Common myeloid progenitor, CD34-positive (primary cell): ENCODE measurements around the gene ARL14EP.

Source experiments
- CTCF ChIA-PET: fragments of 350-600 bp; sonication (Branson Sonifier 250); formaldehyde crosslinking; loops from one replicate; lab custom pipeline; 2021; ENCODE audit warnings: antibody characterized with exemption; lab: Charles Lee
- POLR2A ChIA-PET: fragments of 350-600 bp; sonication (Branson Sonifier 250); formaldehyde crosslinking; loops from one replicate; lab custom pipeline; 2021; ENCODE audit warnings: antibody characterized with exemption; lab: Charles Lee
- DNase-seq, 3 donors: peaks; one replicate each; pipeline versions ENCODE4 v3.0.0 to v3.0.0-alpha.2; 2013
- H3K27ac ChIP-seq, 2 experiments: 1 replicate in 1 of 2; 2 replicates in 1 of 2; pipeline ENCODE4 v1.7.0; 2013; ENCODE audit warnings: inconsistent platforms in 2 of 2, low read length in 2 of 2, mild to moderate bottlenecking in 2 of 2, low read depth in 1 of 2, moderate library complexity in 1 of 2; ENCODE audit not compliant: severe bottlenecking in 2 of 2, insufficient read depth in 1 of 2, poor library complexity in 1 of 2
- H3K27me3 ChIP-seq, 5 experiments: replicated peaks in 2 of 5; 1 replicate in 3 of 5; 2 replicates in 2 of 5; pipeline versions ENCODE4 v1.6.1 to v1.7.0; 2013; ENCODE audit warnings: low read length in 4 of 5, mild to moderate bottlenecking in 2 of 5, moderate library complexity in 2 of 5, inconsistent platforms in 1 of 5; ENCODE audit not compliant: insufficient read depth in 5 of 5, control insufficient read depth in 4 of 5
- H3K36me3 ChIP-seq, 4 experiments: 1 replicate in 2 of 4; 2 replicates in 2 of 4; pipeline versions ENCODE4 v1.6.1 to v1.7.0; 2013; ENCODE audit warnings: low read length in 3 of 4, control low read depth in 1 of 4, mild to moderate bottlenecking in 1 of 4; ENCODE audit not compliant: control insufficient read depth in 4 of 4, insufficient read depth in 4 of 4
- H3K4me1 ChIP-seq, 4 experiments: 1 replicate in 3 of 4; 2 replicates in 1 of 4; pipeline versions ENCODE4 v1.6.1 to v1.7.1; 2013; ENCODE audit warnings: low read length in 3 of 4, mild to moderate bottlenecking in 3 of 4, control low read depth in 1 of 4, inconsistent platforms in 1 of 4, moderate library complexity in 1 of 4; ENCODE audit not compliant: control insufficient read depth in 4 of 4, insufficient read depth in 4 of 4; ENCODE audit errors: control extremely low read depth in 1 of 4
- H3K4me3 ChIP-seq, 7 experiments: 1 replicate in 4 of 7; 2 replicates in 3 of 7; pipeline versions ENCODE4 v1.5.1 to v1.7.0; 2013; ENCODE audit warnings: mild to moderate bottlenecking in 7 of 7, low read length in 6 of 7, moderate library complexity in 6 of 7, inconsistent platforms in 2 of 7, low read depth in 2 of 7, control low read depth in 1 of 7; ENCODE audit not compliant: insufficient read depth in 4 of 7, control insufficient read depth in 1 of 7; ENCODE audit errors: extremely low read depth in 1 of 7
- H3K9me3 ChIP-seq, 5 experiments: 1 replicate in 4 of 5; 2 replicates in 1 of 5; pipeline versions ENCODE4 v1.6.1 to v1.7.1; 2013; ENCODE audit warnings: low read length in 4 of 5, mild to moderate bottlenecking in 2 of 5, inconsistent platforms in 1 of 5, low read depth in 1 of 5, moderate library complexity in 1 of 5; ENCODE audit not compliant: control insufficient read depth in 4 of 5, insufficient read depth in 2 of 5; ENCODE audit errors: control extremely low read depth in 1 of 5
- WGBS: methylation state at CpG from one replicate; pipeline ENCODE4 v1.1.5; 2013; ENCODE audit not compliant: insufficient coverage; 5-methylcytosine and 5-hydroxymethylcytosine counted together

Gene ARL14EP

DNA sequence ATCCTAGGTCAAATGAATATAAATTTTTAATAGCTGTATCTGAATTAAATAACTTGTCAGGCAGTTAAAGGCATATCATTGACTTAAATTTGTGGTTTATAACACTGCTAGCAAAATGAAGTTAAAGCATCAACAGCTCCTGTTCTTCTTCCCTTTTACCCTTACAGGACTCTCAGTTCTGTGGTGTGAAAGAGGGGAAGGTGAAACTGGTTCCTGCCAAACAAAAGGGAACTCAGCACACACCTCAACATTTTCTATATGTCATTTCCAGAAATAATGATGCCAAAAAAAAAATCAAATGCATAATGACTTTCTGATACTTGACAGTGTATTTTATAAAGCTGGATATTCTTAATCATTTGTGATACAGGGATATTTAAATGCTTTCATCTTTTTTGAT is 21.2 kb downstream of the ARL14EP start:
- no peak overlapping the region for H3K4me3 ChIP-seq
- H3K9me3 ChIP-seq = no peaks in the 10 kb centered on the region
- peaks cover 0 to 9% (median under 1%) of the 10 kb centered on the region in 4 experiments for H3K4me1 ChIP-seq
- POLR2A ChIA-PET = no interaction called here
- no peak overlapping the region for H3K27ac ChIP-seq
- peaks cover 0 to 8% (median under 1%) of the 10 kb centered on the region in 4 experiments for H3K36me3 ChIP-seq
- CTCF ChIA-PET = interaction anchor here (1.1 to 3.0 kb wide), 9 partner anchors 10 to 571 kb away, joined by 3 to 15 read pairs (median 4); no protein-coding TSS in a partner anchor
- DNase-seq = peak; percentile 8 to 73 (median 66)
- no peaks in the 10 kb centered on the region for H3K27me3 ChIP-seq

DNA sequence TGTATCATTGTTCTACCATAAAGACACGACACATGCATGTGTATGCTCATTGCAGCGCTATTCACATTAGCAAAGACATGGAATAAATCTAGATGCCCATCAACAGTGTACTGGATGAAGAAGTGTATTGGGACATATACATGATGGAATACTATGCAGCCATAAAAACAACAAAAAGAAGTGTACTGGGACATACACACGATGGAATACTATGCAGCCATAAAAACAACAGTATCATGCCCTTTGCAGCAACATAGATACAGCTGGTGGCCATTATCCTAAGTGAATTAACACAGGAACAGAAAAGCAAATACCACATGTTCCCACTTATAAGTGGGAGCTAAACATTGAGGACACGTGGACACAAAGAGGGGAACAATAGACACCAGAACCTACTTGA is 22.7 kb downstream of the ARL14EP start:
- Histone ChIP-seq H3K27me3 (no peaks in the 10 kb centered on the region), H3K4me3 (no peak overlapping the region), H3K4me1 (peaks cover 0 to 9% (median 5%) of the 10 kb centered on the region in 4 experiments), H3K27ac (no peak overlapping the region), H3K9me3 (no peaks in the 10 kb centered on the region), H3K36me3 (peaks cover 0 to 2% (median under 1%) of the 10 kb centered on the region in 4 experiments)
- WGBS = 100% methylated on average over 2 of the region's 4 CpGs
- ChIA-PET CTCF (interaction anchor here (0.6 to 3.0 kb wide), 14 partner anchors 10 to 569 kb away, joined by 3 to 15 read pairs (median 3); no protein-coding TSS in a partner anchor), POLR2A (no interaction called here)
- no peak for DNase-seq

DNA sequence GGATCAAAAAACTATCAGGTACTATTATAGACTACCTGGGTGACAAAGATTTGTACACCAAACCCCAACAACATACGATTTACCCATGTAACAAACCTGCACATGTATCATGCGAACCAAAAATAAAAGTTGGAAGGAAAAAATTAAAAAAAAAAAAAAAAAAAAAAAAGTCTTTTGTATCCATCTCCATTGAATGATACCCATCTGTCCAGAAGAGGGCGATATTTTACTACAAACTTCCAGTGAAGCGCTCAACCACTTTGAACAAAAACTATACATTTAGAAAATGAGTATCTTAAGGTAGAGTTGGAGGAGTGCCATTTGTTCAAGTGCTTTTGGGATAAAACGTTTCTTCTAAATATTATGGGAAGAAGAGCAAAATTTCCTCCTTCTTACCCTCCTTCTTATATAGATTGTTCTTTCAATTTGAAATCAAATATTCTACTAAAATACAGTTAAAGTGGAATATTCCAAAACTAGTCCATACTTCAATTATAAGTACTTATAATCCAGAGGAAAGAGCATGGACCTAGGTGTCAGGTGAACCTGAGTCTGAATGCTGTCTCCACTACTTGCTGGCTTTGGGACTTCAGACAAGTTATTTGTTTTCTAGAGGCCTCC is 23.3 kb downstream of the ARL14EP start:
- H3K4me3 ChIP-seq = no peak overlapping the region
- H3K4me1 ChIP-seq = peaks cover 0 to 9% (median 5%) of the 10 kb centered on the region in 4 experiments
- ChIA-PET POLR2A (no interaction called here), CTCF (interaction anchor here (0.6 to 3.0 kb wide), 9 partner anchors 11 to 568 kb away, joined by 3 to 15 read pairs (median 4); no protein-coding TSS in a partner anchor)
- no CpG with 5 or more reads among the region's 5 CpGs for WGBS
- no peaks in the 10 kb centered on the region for H3K9me3 ChIP-seq
- DNase-seq = peak; percentile 70 to 86 (median 81)
- no peaks in the 10 kb centered on the region for H3K27me3 ChIP-seq
- peaks cover 0 to 2% (median under 1%) of the 10 kb centered on the region in 4 experiments for H3K36me3 ChIP-seq
- H3K27ac ChIP-seq = no peak overlapping the region

DNA sequence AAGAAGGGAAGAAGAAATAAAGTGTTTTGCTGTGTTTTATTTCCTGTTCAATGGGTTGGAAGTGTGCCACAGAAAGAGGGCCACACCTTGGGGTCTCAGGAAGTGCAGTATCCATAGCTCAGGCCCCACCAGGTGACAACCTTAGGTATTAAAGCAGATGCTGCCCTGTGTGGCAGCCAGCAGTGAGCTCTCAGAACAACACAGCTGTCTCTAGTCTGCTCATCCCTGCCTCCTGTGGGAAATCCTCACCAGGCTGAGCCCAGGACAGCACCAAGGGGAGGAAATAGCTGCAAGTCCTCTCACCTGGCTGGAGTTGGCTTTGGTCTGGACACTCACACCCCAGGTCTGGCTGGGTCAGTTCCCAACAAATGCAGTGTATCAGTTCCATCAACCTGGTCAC is 25.1 kb downstream of the ARL14EP start:
- DNase-seq = no peak
- peaks cover 0 to 9% (median 6%) of the 10 kb centered on the region in 4 experiments for H3K4me1 ChIP-seq
- ChIA-PET POLR2A (no interaction called here), CTCF (interaction anchor here (0.9 to 1.5 kb wide), 2 partner anchors 303 to 508 kb away, joined by 3 to 4 read pairs; no protein-coding TSS in a partner anchor)
- no peaks in the 10 kb centered on the region for H3K27me3 ChIP-seq
- H3K9me3 ChIP-seq = no peaks in the 10 kb centered on the region
- H3K27ac ChIP-seq = no peak overlapping the region
- H3K4me3 ChIP-seq = no peak overlapping the region
- peaks cover 0 to 2% (median 0%) of the 10 kb centered on the region in 4 experiments for H3K36me3 ChIP-seq

DNA sequence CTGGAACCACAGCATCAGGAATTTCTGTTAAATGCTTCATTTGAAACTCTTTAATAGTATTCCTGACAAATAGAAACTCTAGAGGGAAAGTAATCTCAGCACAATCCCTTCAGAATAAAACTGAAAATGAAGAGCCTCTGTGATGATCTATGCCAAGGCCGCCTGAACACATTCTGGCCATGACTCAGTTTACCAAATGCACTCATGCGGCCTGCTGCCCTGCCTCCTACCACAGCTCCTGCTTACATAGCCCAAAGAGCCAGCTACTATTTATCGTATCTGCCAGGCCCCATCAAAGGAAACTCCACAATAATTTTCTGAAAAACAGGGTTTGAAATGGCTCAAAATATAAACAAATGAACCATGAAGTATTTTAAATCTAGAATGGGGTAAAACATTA is 27.0 kb downstream of the ARL14EP start:
- Histone ChIP-seq H3K27ac (no peak overlapping the region), H3K27me3 (no peaks in the 10 kb centered on the region), H3K9me3 (no peaks in the 10 kb centered on the region), H3K4me3 (no peak overlapping the region), H3K36me3 (peaks cover 0 to 2% (median 0%) of the 10 kb centered on the region in 4 experiments), H3K4me1 (peaks cover 0 to 6% (median 3%) of the 10 kb centered on the region in 4 experiments)
- POLR2A ChIA-PET = no interaction called here
- WGBS = 97% methylated on average over 2 of the region's 3 CpGs
- CTCF ChIA-PET = no interaction called here
- no peak for DNase-seq

DNA sequence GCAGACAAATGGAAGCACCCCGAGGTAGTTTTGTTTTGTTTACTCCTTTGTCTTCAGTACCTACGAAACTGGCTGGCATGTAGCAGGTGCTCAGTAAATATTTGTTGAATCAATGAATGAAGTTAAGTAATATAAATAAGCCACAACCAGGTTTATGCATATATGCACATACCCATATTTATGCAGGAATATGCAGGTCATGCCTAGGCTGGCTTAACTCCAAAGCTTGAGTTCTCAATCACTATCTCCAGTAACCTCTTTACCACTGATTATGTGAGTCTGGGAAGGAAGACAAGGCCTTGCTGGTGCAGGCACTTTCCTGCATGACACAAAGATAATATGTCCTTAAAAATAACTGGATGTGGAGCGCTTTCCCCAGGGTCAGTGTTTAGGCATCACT is 27.5 kb downstream of the ARL14EP start:
- Histone ChIP-seq H3K27ac (no peak overlapping the region), H3K4me1 (peaks cover 0 to 6% (median 3%) of the 10 kb centered on the region in 4 experiments), H3K36me3 (peaks cover 0 to 2% (median 0%) of the 10 kb centered on the region in 4 experiments), H3K9me3 (no peaks in the 10 kb centered on the region), H3K4me3 (no peak overlapping the region), H3K27me3 (no peaks in the 10 kb centered on the region)
- no CpG with 5 or more reads among the region's 3 CpGs for WGBS
- CTCF ChIA-PET = interaction anchor here (1.1 kb wide), 1 partner anchor 11 kb away, joined by 3 read pairs; no protein-coding TSS in a partner anchor
- no peak for DNase-seq
- POLR2A ChIA-PET = no interaction called here

DNA sequence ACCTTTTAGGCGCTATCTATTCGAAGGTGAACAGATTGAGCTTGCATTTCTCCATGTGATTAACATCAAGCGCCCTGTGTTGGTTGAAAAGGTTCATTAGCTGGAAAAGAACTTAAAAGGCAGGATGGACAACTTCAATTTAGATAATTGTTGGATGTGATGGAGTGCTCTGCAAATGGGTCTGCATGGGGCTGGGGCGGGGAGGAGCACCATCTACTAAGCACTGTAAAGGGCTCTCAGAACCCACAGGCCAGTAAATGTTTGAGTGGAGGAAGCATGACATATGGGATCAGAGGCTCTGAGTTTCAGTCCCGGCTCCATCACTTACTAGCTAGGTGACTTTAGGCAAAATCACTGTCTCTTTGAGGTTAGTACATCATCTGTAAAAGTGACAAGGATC is 28.2 kb downstream of the ARL14EP start:
- 96% methylated on average over 4 of the region's 5 CpGs for WGBS

More for the DNA sequence above, 28.2 kb downstream of the ARL14EP start:
- no peak overlapping the region for H3K4me3 ChIP-seq
- CTCF ChIA-PET = interaction anchor here (0.9 to 1.1 kb wide), 2 partner anchors 11 to 567 kb away, joined by 3 read pairs; no protein-coding TSS in a partner anchor
- peaks cover 0 to 6% (median 3%) of the 10 kb centered on the region in 4 experiments for H3K4me1 ChIP-seq
- no peak overlapping the region for H3K27ac ChIP-seq
- no peaks in the 10 kb centered on the region for H3K36me3 ChIP-seq
- no peak for DNase-seq
- H3K9me3 ChIP-seq = no peaks in the 10 kb centered on the region
- H3K27me3 ChIP-seq = no peaks in the 10 kb centered on the region
- POLR2A ChIA-PET = no interaction called here
